IMR-90 (cell line): ENCODE measurements around the gene NUP42. TPM values are rescaled to one million over a fixed set of nuclear protein-coding genes. Genes with fewer than 3 reads are reported as not detected.

Source experiments
- ATAC-seq: fragments of 200-7000 bp; cut with Tn5 transposase; 2 replicates; pipeline ENCODE4 v1.9.1; 2020; ENCODE audit warnings: low read depth, mild to moderate bottlenecking, moderate library complexity
- BruUV-seq: library from RNA; stranded (reverse); fragments of 400-500 nt; replicated peaks from 2 replicates; lab custom pipeline; 2021; lab: Mats Ljungman, UMichigan
- CTCF ChIA-PET: fragments of 300-600 bp; formaldehyde crosslinking; extraction: SDS; loops from one replicate; lab custom pipeline; 2021; ENCODE audit warnings: antibody characterized with exemption; lab: Yijun Ruan, JAX
- POLR2A ChIA-PET: fragments of 300-600 bp; sonication (Branson Sonifier 250); formaldehyde crosslinking; loops from one replicate; lab custom pipeline; 2022; ENCODE audit warnings: antibody characterized with exemption; ENCODE audit not compliant: unreplicated experiment; lab: Charles Lee
- DNase-seq: peaks from one replicate; pipeline ENCODE4 v3.0.0; 2013
- H2AFZ ChIP-seq: replicated peaks from 2 replicates; pipeline ENCODE3; 2013; ENCODE audit warnings: low read length, mild to moderate bottlenecking; ENCODE audit not compliant: poor library complexity
- H2AK5ac ChIP-seq: 2 replicates; pipeline ENCODE4 v1.6.1; 2013; ENCODE audit warnings: low read depth, low read length, inconsistent platforms
- H2AK9ac ChIP-seq: replicated peaks from 2 replicates; pipeline ENCODE3; 2013; ENCODE audit warnings: mild to moderate bottlenecking, low read depth, low read length, moderate library complexity; ENCODE audit not compliant: poor library complexity
- H2BK120ac ChIP-seq: 2 replicates; pipeline ENCODE4 v1.6.1; 2013; ENCODE audit warnings: low read depth, low read length, inconsistent platforms
- H2BK15ac ChIP-seq: 3 replicates; pipeline ENCODE4 v1.6.1; 2013; ENCODE audit warnings: low read depth, low read length, inconsistent platforms
- H2BK20ac ChIP-seq: 2 replicates; pipeline ENCODE4 v1.6.1; 2013; ENCODE audit warnings: low read depth, mild to moderate bottlenecking, inconsistent platforms, low read length, moderate library complexity
- H2BK5ac ChIP-seq: 2 replicates; pipeline ENCODE4 v1.6.1; 2013; ENCODE audit warnings: mild to moderate bottlenecking, low read depth, low read length, inconsistent platforms; ENCODE audit not compliant: poor library complexity, severe bottlenecking
- H3K14ac ChIP-seq: replicated peaks from 2 replicates; pipeline ENCODE4 v1.6.1; 2013; ENCODE audit warnings: low read depth, low read length, inconsistent platforms
- H3K18ac ChIP-seq: 2 replicates; pipeline ENCODE4 v1.6.1; 2013; ENCODE audit warnings: low read depth, low read length, control low read depth
- H3K23ac ChIP-seq: 2 replicates; pipeline ENCODE4 v1.6.1; 2013; ENCODE audit warnings: low read depth, low read length, inconsistent platforms
- H3K27ac ChIP-seq: 2 replicates; pipeline ENCODE4 v1.5.1; 2013; ENCODE audit warnings: mild to moderate bottlenecking, control low read depth, low read length; ENCODE audit not compliant: insufficient read depth
- H3K27me3 ChIP-seq: 2 replicates; pipeline ENCODE4 v1.6.1; 2013; ENCODE audit warnings: low read length; ENCODE audit not compliant: control insufficient read depth, insufficient read depth
- H3K36me3 ChIP-seq: 2 replicates; pipeline ENCODE4 v1.6.1; 2013; ENCODE audit warnings: low read length, mixed read lengths; ENCODE audit not compliant: control insufficient read depth, insufficient read depth
- H3K4ac ChIP-seq: 2 replicates; pipeline ENCODE4 v1.6.1; 2013; ENCODE audit warnings: low read depth, low read length, inconsistent platforms
- H3K4me1 ChIP-seq: 2 replicates; pipeline ENCODE4 v1.6.1; 2013; ENCODE audit warnings: low read length, mixed read lengths; ENCODE audit not compliant: control insufficient read depth, insufficient read depth
- H3K4me2 ChIP-seq: 2 replicates; pipeline ENCODE4 v1.6.1; 2013; ENCODE audit warnings: low read depth, mild to moderate bottlenecking, control low read depth, low read length, moderate library complexity
- H3K4me3 ChIP-seq: 2 replicates; pipeline ENCODE4 v1.5.1; 2013; ENCODE audit warnings: low read depth, mild to moderate bottlenecking, control low read depth, low read length, moderate library complexity; ENCODE audit not compliant: insufficient read depth
- H3K56ac ChIP-seq: 2 replicates; pipeline ENCODE4 v1.6.1; 2013; ENCODE audit warnings: low read length, inconsistent platforms; ENCODE audit not compliant: insufficient read depth; ENCODE audit errors: extremely low read depth
- H3K79me1 ChIP-seq, 2 experiments: 2 replicates each; pipeline ENCODE4 v1.6.1; 2013; ENCODE audit warnings: low read length in 2 of 2, inconsistent platforms in 1 of 2, low read depth in 1 of 2
- H3K9ac ChIP-seq: 2 replicates; pipeline ENCODE4 v1.6.1; 2013; ENCODE audit warnings: low read depth, low read length, control low read depth
- H3K9me1 ChIP-seq: 2 replicates; pipeline ENCODE4 v1.6.1; 2013; ENCODE audit warnings: low read length, inconsistent platforms; ENCODE audit not compliant: insufficient read depth
- H3K9me3 ChIP-seq: 2 replicates; pipeline ENCODE4 v1.6.1; 2013; ENCODE audit warnings: low read length; ENCODE audit not compliant: control insufficient read depth, insufficient read depth
- H4K20me1 ChIP-seq: 2 replicates; pipeline ENCODE4 v1.6.1; 2013; ENCODE audit warnings: low read length, inconsistent platforms; ENCODE audit not compliant: insufficient read depth
- H4K5ac ChIP-seq: 2 replicates; pipeline ENCODE4 v1.6.1; 2013; ENCODE audit warnings: mild to moderate bottlenecking, low read depth, low read length, control low read depth
- H4K8ac ChIP-seq, 2 experiments: 2 replicates each; pipeline ENCODE4 v1.6.1; 2013; ENCODE audit warnings: low read depth in 2 of 2, low read length in 2 of 2, control low read depth in 1 of 2, inconsistent platforms in 1 of 2
- H4K91ac ChIP-seq: 2 replicates; pipeline ENCODE4 v1.6.1; 2013; ENCODE audit warnings: low read depth, low read length, inconsistent platforms; ENCODE audit not compliant: insufficient read depth
- BHLHE40 ChIP-seq: fragments of 150-350 bp; IDR thresholded peaks from 2 replicates; pipeline ENCODE4 v1.6.1; 2016; ENCODE audit warnings: mild to moderate bottlenecking, low read depth, low read length
- CEBPB ChIP-seq: IDR thresholded peaks from 2 replicates; pipeline ENCODE4 v1.6.1; 2012; ENCODE audit warnings: low read depth, low read length, improper control_type of control experiment
- CHD1 ChIP-seq: IDR thresholded peaks from 2 replicates; pipeline ENCODE4 v1.6.1; 2012; ENCODE audit warnings: low read depth, low read length, improper control_type of control experiment
- MAFK ChIP-seq: IDR thresholded peaks from 2 replicates; pipeline ENCODE4 v1.6.1; 2012; ENCODE audit warnings: low read depth, low read length, improper control_type of control experiment
- MXI1 ChIP-seq: IDR thresholded peaks from 2 replicates; pipeline ENCODE4 v1.6.1; 2012; ENCODE audit warnings: low read depth, mild to moderate bottlenecking, low read length, moderate library complexity, borderline replicate concordance
- NFE2L2 ChIP-seq: fragments of 150-350 bp; IDR thresholded peaks from 2 replicates; pipeline ENCODE4 v1.6.1; 2016; ENCODE audit warnings: low read depth, mild to moderate bottlenecking, low read length
- POLR2A ChIP-seq: IDR thresholded peaks from 2 replicates; pipeline ENCODE4 v1.6.1; 2012; ENCODE audit warnings: mild to moderate bottlenecking, low read depth, low read length
- RAD21 ChIP-seq: IDR thresholded peaks from 2 replicates; pipeline ENCODE4 v1.6.1; 2012; ENCODE audit warnings: low read length, improper control_type of control experiment
- RFX5 ChIP-seq: IDR thresholded peaks from 2 replicates; pipeline ENCODE4 v1.8.0; 2012; ENCODE audit warnings: low read depth, mild to moderate bottlenecking, low read length, moderate library complexity
- SMC3 ChIP-seq: fragments of 150-350 bp; IDR thresholded peaks from 2 replicates; pipeline ENCODE4 v1.6.1; 2016; ENCODE audit warnings: low read depth, mild to moderate bottlenecking, antibody characterized with exemption, low read length, moderate library complexity
- WGBS, 2 experiments: methylation state at CpG; one replicate each; pipeline versions ENCODE4 v1.1.5 to v1.1.7; 2013; ENCODE audit warnings: missing lambda C conversion rate in 2 of 2; ENCODE audit not compliant: insufficient read length in 1 of 2; ENCODE audit errors: extremely low coverage in 2 of 2; 5-methylcytosine and 5-hydroxymethylcytosine counted together
- dilution Hi-C: fragments of 300-500 bp; cut with HindIII; formaldehyde crosslinking; loops from one replicate; pipeline ENCODE4 v1.14.3; 2018; ENCODE audit warnings: low sequenced_read_pairs; ENCODE audit not compliant: unreplicated experiment
- in situ Hi-C: fragments of 300-500 bp; cut with MboI; formaldehyde crosslinking; loops from 3 replicates; pipeline ENCODE4 v1.14.3; 2019; ENCODE audit warnings: low sequenced_read_pairs, inconsistent platforms, mixed read lengths
- intact Hi-C: fragments of 100-400 bp; cut with micrococcal nuclease; formaldehyde crosslinking; loops from 2 replicates; pipeline ENCODE4 v1.10.0; 2022
- polyA plus RNA-seq, 3 experiments: library from polyadenylated mRNA; depleted of rRNA; stranded (reverse); fragments of >200 nt; gene quantifications; 2 replicates each; pipeline ENCODE4 v1.2.3, GENCODE V29; 2012; ENCODE audit warnings: low replicate concordance in 1 of 3
- total RNA-seq: library from RNA; depleted of rRNA; stranded (reverse); fragments of >200 nt; gene quantifications from 2 replicates; pipeline ENCODE4 v1.2.3, GENCODE V29; 2012
- TF ChIP-seq, protein P1 (sequence below): conservative IDR thresholded peaks from 2 replicates; pipeline ENCODE4 v1.5.1; 2012; ENCODE audit warnings: mild to moderate bottlenecking, low read depth, low read length, improper control_type of control experiment

Gene NUP42
- total and polyA plus RNA-seq, 2 of the 4 experiments (the other 2 are of a cell fraction) = 17.3 to 22.6 TPM

DNA sequence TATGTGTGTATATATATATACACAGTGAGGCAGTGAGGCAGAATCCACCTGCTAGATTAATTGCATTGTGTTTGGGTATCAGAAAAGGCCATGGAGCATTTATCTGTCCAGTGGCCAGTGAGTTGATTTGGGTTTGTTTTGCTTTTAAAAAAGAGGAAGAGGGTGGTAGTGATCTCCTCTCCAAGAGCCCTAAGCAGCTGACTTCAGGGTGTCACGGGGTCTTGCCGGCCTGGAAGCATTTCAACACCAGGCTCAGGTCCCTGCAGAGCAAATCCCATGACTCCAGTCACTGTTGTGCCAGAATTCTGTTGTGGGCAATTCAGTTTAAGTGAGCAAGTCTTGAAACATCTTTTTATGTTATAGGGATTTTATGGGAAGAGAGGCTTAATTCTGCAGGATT lies 34.2 kb downstream of the NUP42 start:
- WGBS, 2 experiments = no CpG with 5 or more reads among the region's 2 CpGs
- no TSS peak for BruUV-seq

More for the DNA sequence above, 34.2 kb downstream of the NUP42 start:
- H2BK20ac ChIP-seq = no peak overlapping the region
- TF ChIP-seq POLR2A = no peak
- no peak for TF ChIP-seq SMC3
- TF ChIP-seq, protein P1, sequence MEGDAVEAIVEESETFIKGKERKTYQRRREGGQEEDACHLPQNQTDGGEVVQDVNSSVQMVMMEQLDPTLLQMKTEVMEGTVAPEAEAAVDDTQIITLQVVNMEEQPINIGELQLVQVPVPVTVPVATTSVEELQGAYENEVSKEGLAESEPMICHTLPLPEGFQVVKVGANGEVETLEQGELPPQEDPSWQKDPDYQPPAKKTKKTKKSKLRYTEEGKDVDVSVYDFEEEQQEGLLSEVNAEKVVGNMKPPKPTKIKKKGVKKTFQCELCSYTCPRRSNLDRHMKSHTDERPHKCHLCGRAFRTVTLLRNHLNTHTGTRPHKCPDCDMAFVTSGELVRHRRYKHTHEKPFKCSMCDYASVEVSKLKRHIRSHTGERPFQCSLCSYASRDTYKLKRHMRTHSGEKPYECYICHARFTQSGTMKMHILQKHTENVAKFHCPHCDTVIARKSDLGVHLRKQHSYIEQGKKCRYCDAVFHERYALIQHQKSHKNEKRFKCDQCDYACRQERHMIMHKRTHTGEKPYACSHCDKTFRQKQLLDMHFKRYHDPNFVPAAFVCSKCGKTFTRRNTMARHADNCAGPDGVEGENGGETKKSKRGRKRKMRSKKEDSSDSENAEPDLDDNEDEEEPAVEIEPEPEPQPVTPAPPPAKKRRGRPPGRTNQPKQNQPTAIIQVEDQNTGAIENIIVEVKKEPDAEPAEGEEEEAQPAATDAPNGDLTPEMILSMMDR = no peak
- TF ChIP-seq RFX5 = no peak
- TF ChIP-seq MXI1 = no peak
- no peak for TF ChIP-seq NFE2L2
- no peak for TF ChIP-seq RAD21
- no peak for TF ChIP-seq BHLHE40
- no peak for TF ChIP-seq CEBPB
- TF ChIP-seq CHD1 = no peak
- no peak for TF ChIP-seq MAFK
- H3K9ac ChIP-seq = no peak overlapping the region
- no peak overlapping the region for H4K8ac ChIP-seq
- H3K18ac ChIP-seq = no peak overlapping the region
- H3K79me1 ChIP-seq = no peaks in the 10 kb centered on the region
- peaks cover 6% of the 10 kb centered on the region for H3K27me3 ChIP-seq
- dilution Hi-C loops (no loop called here), in situ Hi-C loops (no loop called here), intact Hi-C loops (no loop called here)
- H4K5ac ChIP-seq = no peak overlapping the region
- H2AK9ac ChIP-seq = no peak overlapping the region
- no peak overlapping the region for H3K27ac ChIP-seq
- no peak overlapping the region for H4K91ac ChIP-seq
- H3K9me3 ChIP-seq = no peaks in the 10 kb centered on the region
- H2BK15ac ChIP-seq = no peak overlapping the region
- no peak for ATAC-seq
- no peak overlapping the region for H2BK5ac ChIP-seq
- H2AFZ ChIP-seq = no peak overlapping the region
- H3K9me1 ChIP-seq = no peaks in the 10 kb centered on the region
- no peak overlapping the region for H3K4me2 ChIP-seq
- no peak overlapping the region for H2BK120ac ChIP-seq
- H3K4ac ChIP-seq = no peak overlapping the region
- no peaks in the 10 kb centered on the region for H3K36me3 ChIP-seq
- H3K56ac ChIP-seq = no peak overlapping the region
- DNase-seq = no peak
- H2AK5ac ChIP-seq = no peak overlapping the region
- ChIA-PET POLR2A (no interaction called here), CTCF (no interaction called here)
- no peak overlapping the region for H3K14ac ChIP-seq
- H3K4me1 ChIP-seq = no peaks in the 10 kb centered on the region
- no peak overlapping the region for H3K4me3 ChIP-seq
- H4K20me1 ChIP-seq = no peaks in the 10 kb centered on the region
- H3K23ac ChIP-seq = no peak overlapping the region
